ENCODE measurements around the gene EFNA5. TPM values are rescaled to one million over a fixed set of nuclear protein-coding genes. Genes with fewer than 3 reads are reported as not detected.

EFNA5 gene
- total RNA-seq, 1 experiment from 2014 or later = 0.22 TPM

DNA sequence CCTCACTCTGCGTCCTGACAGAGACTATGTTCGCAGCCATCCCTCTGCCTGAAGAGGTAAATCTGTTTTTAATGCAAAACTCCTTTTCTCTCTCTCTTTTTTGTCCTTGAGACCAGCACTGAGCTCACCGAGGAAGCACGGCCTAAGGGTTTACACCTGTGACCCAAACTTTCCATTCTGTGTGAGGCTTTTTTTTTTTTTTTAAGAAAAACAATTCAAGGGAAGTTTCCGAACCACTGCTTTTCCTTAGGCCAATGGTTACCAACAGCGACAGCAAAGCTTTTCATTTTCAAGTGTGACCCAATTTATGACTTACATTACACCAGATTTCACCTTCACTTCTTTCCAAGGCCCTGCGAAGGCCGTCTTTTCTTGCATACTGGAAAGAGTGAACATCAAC, 205.9 kb downstream of the EFNA5 start:
- ChIA-PET RAD21 (ENCODE audit: low non-redundant PET in 1 of 2, low total read pairs in 2 of 2, uncharacterized antibody in 2 of 2, unreplicated experiment in 2 of 2) (no interaction called here), CTCF (no interaction called here), POLR2A (no interaction called here)
- peaks cover 17 to 27% of the 10 kb centered on the region in 2 experiments; a peak in 3 of 4 replicates for H3K4me1 ChIP-seq (ENCODE audit: control insufficient read depth in 1 of 2, insufficient read depth in 2 of 2, low read length in 2 of 2)
- H3K9me3 ChIP-seq (ENCODE audit: control insufficient read depth in 1 of 2, insufficient read depth in 1 of 2, low read depth in 1 of 2, low read length in 2 of 2) = no peaks in the 10 kb centered on the region
- no peak overlapping the region for H3K4me3 ChIP-seq (replicated peaks in 1 of 2; ENCODE audit: low read depth in 1 of 2, low read length in 2 of 2)
- no peak overlapping the region for H3K4me2 ChIP-seq (ENCODE audit: low read length)
- H3K27me3 ChIP-seq (ENCODE audit: insufficient read depth, low read length) = no peaks in the 10 kb centered on the region
- no peaks in the 10 kb centered on the region for H3K9me2 ChIP-seq (ENCODE audit: insufficient read depth)
- DNase-seq (ENCODE audit: low read depth, low spot score) (no peak), ATAC-seq (no peak)
- no TSS peak for BruUV-seq (replicated peaks)
- intact Hi-C loops (cut with micrococcal nuclease) = no loop called here
- H3K36me3 ChIP-seq (ENCODE audit: control insufficient read depth in 1 of 2, insufficient read depth in 2 of 2, low read length in 2 of 2) = no peaks in the 10 kb centered on the region
- no peaks in the 10 kb centered on the region for H3K79me2 ChIP-seq (ENCODE audit: insufficient read depth, low read length)
- TF ChIP-seq CBX3 (IDR thresholded peaks at IDR 0.05; ENCODE audit: low read depth) (no peak), SRF (IDR thresholded peaks at IDR 0.05; ENCODE audit: low read depth) (no peak), ZNF274 (IDR thresholded peaks at IDR 0.05; ENCODE audit: low read depth, low read length) (no peak), SIN3A (IDR thresholded peaks at IDR 0.05; ENCODE audit: low read depth) (no peak), ATF3 (IDR thresholded peaks at IDR 0.05) (no peak), TCF7L2 (IDR thresholded peaks at IDR 0.05; ENCODE audit: borderline replicate concordance, extremely low read depth, insufficient read depth, insufficient read length) (no peak), JUND (IDR thresholded peaks at IDR 0.05) (no peak), MAX (IDR thresholded peaks at IDR 0.05) (no peak)
- TF ChIP-seq, protein P1, sequence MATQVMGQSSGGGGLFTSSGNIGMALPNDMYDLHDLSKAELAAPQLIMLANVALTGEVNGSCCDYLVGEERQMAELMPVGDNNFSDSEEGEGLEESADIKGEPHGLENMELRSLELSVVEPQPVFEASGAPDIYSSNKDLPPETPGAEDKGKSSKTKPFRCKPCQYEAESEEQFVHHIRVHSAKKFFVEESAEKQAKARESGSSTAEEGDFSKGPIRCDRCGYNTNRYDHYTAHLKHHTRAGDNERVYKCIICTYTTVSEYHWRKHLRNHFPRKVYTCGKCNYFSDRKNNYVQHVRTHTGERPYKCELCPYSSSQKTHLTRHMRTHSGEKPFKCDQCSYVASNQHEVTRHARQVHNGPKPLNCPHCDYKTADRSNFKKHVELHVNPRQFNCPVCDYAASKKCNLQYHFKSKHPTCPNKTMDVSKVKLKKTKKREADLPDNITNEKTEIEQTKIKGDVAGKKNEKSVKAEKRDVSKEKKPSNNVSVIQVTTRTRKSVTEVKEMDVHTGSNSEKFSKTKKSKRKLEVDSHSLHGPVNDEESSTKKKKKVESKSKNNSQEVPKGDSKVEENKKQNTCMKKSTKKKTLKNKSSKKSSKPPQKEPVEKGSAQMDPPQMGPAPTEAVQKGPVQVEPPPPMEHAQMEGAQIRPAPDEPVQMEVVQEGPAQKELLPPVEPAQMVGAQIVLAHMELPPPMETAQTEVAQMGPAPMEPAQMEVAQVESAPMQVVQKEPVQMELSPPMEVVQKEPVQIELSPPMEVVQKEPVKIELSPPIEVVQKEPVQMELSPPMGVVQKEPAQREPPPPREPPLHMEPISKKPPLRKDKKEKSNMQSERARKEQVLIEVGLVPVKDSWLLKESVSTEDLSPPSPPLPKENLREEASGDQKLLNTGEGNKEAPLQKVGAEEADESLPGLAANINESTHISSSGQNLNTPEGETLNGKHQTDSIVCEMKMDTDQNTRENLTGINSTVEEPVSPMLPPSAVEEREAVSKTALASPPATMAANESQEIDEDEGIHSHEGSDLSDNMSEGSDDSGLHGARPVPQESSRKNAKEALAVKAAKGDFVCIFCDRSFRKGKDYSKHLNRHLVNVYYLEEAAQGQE (IDR thresholded peaks at IDR 0.05; ENCODE audit: low read depth) = no peak
- TF ChIP-seq, protein P2, sequence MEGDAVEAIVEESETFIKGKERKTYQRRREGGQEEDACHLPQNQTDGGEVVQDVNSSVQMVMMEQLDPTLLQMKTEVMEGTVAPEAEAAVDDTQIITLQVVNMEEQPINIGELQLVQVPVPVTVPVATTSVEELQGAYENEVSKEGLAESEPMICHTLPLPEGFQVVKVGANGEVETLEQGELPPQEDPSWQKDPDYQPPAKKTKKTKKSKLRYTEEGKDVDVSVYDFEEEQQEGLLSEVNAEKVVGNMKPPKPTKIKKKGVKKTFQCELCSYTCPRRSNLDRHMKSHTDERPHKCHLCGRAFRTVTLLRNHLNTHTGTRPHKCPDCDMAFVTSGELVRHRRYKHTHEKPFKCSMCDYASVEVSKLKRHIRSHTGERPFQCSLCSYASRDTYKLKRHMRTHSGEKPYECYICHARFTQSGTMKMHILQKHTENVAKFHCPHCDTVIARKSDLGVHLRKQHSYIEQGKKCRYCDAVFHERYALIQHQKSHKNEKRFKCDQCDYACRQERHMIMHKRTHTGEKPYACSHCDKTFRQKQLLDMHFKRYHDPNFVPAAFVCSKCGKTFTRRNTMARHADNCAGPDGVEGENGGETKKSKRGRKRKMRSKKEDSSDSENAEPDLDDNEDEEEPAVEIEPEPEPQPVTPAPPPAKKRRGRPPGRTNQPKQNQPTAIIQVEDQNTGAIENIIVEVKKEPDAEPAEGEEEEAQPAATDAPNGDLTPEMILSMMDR (IDR thresholded peaks at IDR 0.05 in 2 of 3, conservative IDR thresholded peaks at IDR 0.05 in 1 of 3; ENCODE audit: borderline replicate concordance in 1 of 3, insufficient read depth in 1 of 3, low read depth in 2 of 3, low read length in 2 of 3) = no peak
- H3K9ac ChIP-seq (ENCODE audit: low read length) = no peak overlapping the region
- H2AFZ ChIP-seq (ENCODE audit: low read depth, low read length, poor library complexity, severe bottlenecking) = no peak overlapping the region
- no peak overlapping the region for H3K27ac ChIP-seq (ENCODE audit: low read depth, low read length)
- no peaks in the 10 kb centered on the region for H4K20me1 ChIP-seq (ENCODE audit: insufficient read depth)
